Embryonic facial prominence (tissue), 1 donor: ENCODE data around the gene CELSR1.

Experiments used
- DNase-seq: peaks from one replicate; pipeline ENCODE4 v3.0.0-alpha.2; 2016; ENCODE audit errors: extremely low spot score

The CELSR1 gene

DNA sequence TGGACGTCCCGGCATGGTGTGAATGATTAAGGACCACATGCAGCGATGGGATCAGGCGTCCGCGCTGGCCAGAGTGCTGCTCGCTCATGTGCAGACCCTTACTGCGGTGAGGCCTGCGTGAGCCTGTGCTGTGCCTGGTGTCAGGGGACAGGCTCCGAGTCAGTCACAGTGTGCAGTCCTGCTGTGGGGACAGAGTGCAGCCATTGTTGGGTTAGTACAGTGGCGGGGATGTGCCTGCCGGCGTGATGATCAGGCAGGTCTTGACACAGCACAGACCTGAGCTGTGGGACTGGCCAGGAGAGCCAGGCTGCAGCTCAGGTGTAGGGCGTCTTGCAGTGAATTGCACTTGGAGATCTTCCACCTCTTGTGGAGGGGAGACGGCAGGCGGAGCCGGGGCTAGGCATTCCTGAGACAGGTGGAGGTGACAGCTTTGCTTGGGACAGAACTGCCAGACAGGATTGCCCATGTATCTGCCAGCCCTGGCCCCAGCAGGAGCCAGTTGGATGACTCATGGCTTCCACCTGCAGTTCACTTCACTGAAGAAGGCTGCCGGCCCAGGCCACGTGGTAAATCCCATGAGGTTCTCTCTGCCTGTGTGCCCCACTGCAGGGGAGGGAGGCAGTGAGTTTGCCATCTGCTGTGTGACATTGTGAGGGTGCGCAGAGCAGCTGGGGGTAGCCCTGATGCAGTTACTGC lies 184.6 kb downstream of the CELSR1 start:
- no peak for DNase-seq

GRCh38 chr22:46352276-46352675 lies 185.1 kb downstream of the CELSR1 start:
- no peak for DNase-seq

GRCh38 chr22:46351767-46352166 lies 185.7 kb downstream of the CELSR1 start:
- no peak for DNase-seq

DNA sequence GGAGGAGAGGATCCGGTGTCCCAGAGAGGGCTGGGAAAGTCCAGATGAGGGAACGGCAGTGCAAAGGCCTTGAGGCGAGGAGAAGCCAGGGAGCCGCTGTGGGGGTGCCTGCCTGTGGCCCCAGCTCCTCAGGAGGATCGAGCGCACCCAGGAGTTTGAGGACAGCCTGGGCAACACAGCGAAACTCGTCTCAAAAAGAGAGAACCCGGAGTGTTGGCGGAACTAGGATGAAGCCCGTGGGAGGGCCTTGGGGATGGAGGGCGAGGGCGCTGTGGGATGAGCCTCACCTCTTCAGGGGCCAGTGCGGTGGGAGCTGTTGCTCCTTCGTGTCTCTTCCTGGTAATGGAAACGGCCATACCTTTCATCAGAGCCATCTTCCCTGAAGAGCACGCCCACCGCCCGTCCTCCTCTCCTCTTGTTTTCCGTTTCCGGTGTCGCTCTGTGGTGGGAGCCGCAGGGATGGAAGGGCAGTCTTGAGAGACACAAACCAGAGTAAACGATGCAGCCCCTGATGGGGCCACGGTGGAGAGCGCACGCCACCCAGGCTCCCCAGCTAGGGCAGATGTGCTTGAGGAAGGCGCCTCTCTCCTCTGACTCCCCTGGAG lies 186.2 kb downstream of the CELSR1 start:
- DNase-seq, result no peak

- no peak for DNase-seq
Measured at GRCh38 chr22:46350646-46351045, 186.8 kb downstream of the CELSR1 start.

GRCh38 chr22:46350121-46350520 lies 187.3 kb downstream of the CELSR1 start:
- DNase-seq, result no peak

DNA sequence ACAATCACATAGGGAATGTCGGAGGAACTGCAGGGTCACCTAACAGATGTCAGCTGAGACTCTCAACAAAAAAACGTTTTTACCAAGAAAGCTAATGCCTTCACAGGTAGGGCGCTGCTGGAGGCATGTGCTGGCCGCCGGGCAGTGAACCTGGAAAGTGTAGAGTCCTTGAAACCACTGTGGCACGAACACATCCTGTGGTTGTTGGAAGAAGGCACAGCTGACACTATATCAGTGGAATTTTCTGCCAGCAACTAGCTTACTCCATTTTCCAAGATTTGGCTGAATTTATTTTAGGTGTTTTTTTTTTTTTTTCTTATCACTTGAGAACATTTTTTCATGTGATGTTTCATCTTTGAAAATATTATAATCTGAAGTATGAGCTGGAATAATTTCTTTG lies 187.7 kb downstream of the CELSR1 start:
- DNase-seq, result no peak

DNA sequence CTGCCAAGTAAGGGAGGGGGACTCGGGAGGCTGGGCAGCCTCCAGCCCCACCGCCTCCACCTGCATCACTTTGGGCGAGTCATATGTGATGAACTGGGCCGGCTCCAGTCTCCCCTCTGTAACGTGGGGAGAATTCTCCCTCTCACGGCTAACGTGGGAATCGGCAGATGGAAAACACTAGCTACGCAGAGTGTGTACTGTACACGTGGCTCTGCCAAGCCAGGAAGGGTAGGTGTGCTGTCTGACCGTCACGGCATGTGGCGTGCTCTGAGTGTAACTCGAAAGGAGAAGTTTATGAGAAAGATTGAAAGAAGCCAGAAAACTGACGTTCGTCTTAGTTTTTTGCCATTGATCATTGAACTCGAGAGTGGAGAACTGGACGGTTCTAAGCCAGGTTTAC lies 188.2 kb downstream of the CELSR1 start:
- DNase-seq, result no peak

- DNase-seq, result no peak
Measured at GRCh38 chr22:46348099-46348695, 189.2 kb downstream of the CELSR1 start.

DNA sequence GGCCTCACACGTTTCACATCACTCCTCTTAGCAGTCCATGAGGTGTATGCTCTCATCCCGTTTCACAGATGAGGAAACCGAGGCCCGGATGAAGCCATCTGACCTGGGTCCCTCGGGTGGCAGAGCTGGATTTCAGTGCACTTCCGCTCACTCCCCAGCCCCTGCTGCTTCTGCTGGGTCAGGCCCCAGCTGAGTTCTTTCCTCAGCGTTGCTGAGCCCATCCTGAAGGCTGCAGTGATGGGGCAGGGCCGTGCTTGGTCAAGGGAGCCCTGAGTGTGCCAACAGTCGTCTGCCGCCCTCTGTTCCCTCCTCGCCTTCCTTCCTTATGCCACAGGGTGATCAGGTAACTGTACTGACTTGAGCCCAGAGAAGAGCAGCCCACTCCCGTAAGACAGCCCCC lies 189.8 kb downstream of the CELSR1 start:
- no peak for DNase-seq

DNA sequence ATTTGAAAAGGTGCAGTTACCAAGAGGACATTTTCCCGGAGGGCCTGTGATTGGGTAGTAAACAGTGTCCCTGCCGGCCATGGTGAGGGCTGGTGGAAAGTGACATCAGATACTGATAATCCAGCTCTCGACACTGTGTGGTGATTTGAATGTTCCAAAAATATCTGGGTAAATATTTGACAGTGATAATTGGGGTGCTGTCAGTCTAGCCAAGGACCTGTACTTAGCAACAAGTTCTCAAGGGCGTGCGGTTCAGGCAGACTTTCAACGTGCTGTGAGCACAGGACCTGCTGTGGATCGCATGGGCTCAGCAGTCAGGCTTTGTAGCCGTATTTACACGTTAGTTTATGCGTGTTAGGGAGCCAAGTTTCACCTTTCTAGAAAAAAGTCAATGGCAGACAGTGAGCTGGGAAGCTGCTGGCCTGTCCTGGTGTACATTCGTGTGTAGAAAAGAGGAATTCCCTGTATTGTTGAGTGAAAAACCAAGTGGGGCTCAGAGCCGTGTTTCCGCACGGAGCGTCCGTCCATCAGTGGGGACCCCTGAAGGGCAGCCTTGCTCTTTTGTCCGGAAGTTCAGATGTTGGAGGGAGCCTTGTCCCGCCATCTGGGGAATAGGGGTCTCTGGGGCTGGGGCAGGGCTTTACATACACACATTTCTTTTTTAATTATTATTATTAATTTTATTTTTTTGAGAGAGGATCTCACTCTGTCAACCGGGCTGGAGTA lies 190.6 kb downstream of the CELSR1 start:
- DNase-seq, result no peak

DNA sequence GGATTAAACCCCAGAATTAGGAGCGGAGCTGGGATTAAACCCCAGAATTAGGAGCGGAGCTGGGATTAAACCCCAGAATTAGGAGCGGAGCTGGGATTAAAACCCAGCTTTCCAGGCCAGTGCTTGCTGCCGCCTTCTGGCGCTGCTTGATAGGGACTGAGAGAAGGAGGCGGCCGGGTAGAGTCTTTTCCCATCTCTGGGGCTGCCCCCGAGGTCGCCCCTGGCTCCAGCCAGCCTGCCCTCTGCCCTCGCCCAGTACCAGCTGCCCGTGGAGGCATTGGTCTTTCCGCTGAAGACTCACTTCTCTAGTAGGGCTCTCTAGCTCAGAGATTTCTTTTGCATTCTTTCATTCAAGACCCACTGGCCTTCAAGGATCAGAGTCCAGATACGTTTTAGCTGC lies 196.7 kb downstream of the CELSR1 start:
- DNase-seq, result no peak

GRCh38 chr22:46339956-46340355 lies 197.5 kb downstream of the CELSR1 start:
- DNase-seq, result no peak

GRCh38 chr22:46338636-46339035 lies 198.8 kb downstream of the CELSR1 start:
- no peak for DNase-seq

GRCh38 chr22:46337870-46338269 lies 199.6 kb downstream of the CELSR1 start:
- no peak for DNase-seq

GRCh38 chr22:46336119-46337078 lies 201.0 kb downstream of the CELSR1 start:
- no peak for DNase-seq

DNA sequence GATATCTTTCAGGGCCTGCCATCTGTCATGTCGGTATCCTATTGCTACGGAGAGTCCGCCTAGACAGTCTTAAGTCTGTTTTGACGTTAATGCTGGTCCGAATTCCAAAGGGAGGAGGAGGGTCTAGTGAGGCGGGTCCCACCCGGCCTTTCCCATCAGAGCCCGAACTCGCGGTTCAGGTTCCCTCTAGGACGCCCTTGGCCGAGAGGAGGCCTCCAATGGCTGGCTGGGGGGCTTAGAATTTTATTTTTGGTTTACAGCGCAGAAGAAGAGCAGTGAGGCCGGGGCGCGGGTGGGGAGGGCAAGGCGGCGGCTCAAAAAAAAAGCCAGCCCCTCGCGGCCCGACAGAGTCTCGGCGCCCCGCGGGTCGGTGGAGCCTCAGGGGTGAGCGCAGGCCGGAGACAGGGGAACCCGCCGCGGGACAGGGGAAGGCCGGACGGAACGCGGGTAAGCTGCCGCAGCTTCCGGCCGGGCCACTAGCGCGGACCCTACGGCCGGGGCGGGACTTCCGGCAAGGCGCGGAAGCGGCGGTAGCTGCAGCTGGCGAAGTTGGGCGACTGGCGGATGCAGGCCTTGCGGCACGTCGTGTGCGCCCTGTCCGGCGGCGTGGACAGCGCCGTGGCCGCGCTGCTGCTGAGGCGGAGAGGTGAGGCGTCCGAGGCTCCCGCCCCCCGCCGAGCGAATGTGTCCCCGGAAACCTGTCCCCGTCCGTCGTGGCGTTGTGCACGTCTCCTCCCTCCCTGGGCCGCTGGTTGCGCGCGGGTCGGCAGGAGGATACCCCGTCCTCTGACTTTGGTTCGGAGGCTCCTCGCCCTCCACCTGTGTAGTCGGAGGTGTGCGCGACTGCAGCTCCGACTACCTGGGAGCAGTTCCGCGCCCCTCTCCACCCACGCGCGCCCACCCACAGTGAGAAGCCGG lies 202.0 kb downstream of the CELSR1 start, which contains the start of gene TRMU:
TRMU (plus strand) TSS at position 514 of the 918 bp plus-strand sequence; CDS start at position 565, 51 bp downstream.
- DNase-seq, result peak; percentile 49

DNA sequence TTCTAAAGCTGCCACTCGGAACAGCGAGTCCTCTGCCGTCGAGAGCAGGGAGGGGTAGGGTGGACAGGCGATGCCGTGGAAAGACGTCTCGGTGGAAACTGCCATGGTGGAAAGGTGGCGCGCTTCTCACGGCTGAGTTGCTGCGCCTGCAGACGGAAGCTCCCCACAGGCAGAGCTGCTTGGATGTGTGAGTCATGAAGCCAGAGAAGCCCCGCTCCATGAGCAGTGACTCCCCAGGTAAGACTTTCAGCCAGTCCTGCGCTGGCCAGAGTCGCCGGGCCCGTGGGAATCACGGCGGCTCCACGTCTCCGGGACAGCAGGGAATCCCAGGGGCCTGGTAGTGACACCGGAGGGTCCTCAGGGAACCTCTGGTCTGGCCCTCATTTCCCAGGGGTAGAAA lies 205.9 kb downstream of the CELSR1 start:
- DNase-seq, result no peak

- no peak for DNase-seq
Measured at GRCh38 chr22:46330426-46330825, 207.0 kb downstream of the CELSR1 start.

DNA sequence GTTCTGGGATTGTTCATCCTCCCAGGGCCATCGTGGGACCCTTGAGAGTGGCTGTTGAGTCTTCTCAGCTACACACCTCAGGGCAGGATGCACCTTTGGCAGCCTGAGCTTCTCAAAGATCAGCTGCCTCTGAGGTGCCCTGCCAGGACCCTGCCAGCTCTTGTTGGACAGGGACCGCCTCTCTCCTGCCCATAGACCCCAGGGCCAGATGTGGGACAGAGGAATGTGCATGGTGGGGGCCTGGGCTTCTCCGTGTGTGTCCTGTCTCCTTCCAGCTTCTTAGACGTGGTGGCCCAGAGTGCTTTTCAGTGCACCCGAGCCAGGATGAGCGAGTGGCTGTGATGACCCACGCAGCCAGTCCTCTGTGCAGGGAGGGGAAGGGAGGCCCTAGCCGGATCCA lies 207.8 kb downstream of the CELSR1 start:
- DNase-seq, result no peak
